ENCODE measurements around the gene TTYH3.
"Not testable (repeated sequence)": the region's sequence is repeated elsewhere in the genome, so short reads cannot be mapped to it uniquely, and the experiment has no call there.

The TTYH3 gene, protein sequence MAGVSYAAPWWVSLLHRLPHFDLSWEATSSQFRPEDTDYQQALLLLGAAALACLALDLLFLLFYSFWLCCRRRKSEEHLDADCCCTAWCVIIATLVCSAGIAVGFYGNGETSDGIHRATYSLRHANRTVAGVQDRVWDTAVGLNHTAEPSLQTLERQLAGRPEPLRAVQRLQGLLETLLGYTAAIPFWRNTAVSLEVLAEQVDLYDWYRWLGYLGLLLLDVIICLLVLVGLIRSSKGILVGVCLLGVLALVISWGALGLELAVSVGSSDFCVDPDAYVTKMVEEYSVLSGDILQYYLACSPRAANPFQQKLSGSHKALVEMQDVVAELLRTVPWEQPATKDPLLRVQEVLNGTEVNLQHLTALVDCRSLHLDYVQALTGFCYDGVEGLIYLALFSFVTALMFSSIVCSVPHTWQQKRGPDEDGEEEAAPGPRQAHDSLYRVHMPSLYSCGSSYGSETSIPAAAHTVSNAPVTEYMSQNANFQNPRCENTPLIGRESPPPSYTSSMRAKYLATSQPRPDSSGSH
- 3.6 to 4.7 reads per million in 2 donors for total RNA-seq

- no peak for DNase-seq
These were observed at the start of gene TTYH3 for GRCh38 chr7:2631946-2632732. TSS of gene TTYH3 (plus strand) at chr7:2631986. CDS start at chr7:2632156, 170 bp downstream.

DNA sequence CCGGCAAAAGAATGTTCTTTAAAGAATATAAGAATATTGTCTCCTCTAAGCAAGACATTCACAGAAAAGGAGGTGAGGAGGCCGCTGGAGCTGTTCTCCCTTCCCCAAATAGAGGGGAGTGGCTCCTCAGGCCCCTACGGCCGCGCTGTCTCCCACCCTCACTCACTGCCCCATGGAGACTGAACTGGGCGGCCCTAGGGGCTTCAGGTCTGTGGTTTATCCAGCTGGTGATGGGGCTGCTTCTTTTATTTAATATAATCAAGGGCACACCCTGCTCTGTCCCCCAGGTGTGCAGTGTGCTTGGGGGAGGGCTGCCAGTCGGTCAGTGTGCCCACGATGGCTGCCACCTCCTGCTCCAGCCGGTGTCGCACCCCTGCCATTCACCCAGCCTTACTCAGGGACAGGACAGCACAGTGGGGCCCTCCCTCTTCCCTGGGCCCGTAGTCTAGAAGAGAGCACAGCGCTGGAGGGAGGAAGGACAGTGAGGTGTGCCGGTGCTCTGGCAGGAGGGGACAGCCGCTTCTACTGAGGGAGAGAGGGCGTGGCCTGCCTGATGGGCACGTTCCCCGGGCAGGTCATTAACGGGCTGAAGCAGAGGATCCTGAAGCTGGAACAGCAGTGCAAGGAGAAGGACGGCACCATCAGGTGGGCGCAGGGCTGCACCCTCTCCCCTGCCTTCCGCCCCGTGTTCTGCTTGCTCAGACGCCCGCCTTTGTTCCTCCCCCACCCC, 49.6 kb upstream of the TTYH3 start:
- DNase-seq = no peak

- no peak for DNase-seq
These were observed 47.8 kb upstream of the TTYH3 start for GRCh38 chr7:2583798-2584580.

DNA sequence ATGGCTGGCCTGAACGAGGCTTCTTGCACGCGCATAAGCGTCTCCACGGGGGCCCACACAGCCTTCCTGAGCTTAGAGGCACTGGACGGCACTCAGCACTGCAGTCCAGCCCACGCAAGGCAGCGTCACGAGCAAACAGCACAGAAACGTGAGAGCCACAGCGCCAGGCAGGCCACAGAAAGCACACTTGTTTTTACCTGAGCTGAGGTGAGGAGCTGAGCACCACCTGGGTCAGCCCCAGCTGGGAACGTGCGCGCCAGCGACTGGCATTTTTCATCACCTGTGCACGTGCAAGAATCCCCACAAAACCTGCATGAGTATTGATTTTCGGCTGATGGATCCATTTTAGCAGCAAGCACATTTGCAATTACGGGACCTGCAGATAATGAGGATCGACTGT, 46.3 kb upstream of the TTYH3 start:
- no peak for DNase-seq

- no peak for DNase-seq
These were observed 45.3 kb upstream of the TTYH3 start for GRCh38 chr7:2586326-2587020.

GRCh38 chr7:2587134-2587533, 44.7 kb upstream of the TTYH3 start:
- no peak for DNase-seq

DNA sequence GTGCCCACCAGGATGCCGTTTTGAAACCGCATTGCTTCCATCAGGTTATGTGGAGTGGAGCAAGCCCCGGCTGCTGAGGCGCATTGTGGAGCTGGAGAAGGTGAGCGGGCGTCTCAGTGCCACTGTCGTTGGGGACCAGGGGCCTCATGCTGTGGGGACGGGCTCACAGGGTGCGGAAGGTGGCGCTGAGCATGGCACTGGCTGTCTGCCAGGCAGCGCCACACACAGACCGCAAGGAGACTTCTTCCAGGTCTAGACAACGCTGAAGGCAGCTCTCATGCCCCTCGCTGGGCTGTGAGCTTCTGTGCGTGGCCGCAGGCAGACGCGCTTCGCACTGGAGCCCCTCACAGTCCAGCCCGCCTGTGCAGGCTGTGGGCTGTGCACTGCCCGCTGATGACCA, 44.0 kb upstream of the TTYH3 start:
- DNase-seq = no peak

- DNase-seq = no peak
These were observed 42.4 kb upstream of the TTYH3 start for GRCh38 chr7:2589341-2589740.

GRCh38 chr7:2589941-2590340, 41.8 kb upstream of the TTYH3 start:
- not testable (repeated sequence) for DNase-seq

DNA sequence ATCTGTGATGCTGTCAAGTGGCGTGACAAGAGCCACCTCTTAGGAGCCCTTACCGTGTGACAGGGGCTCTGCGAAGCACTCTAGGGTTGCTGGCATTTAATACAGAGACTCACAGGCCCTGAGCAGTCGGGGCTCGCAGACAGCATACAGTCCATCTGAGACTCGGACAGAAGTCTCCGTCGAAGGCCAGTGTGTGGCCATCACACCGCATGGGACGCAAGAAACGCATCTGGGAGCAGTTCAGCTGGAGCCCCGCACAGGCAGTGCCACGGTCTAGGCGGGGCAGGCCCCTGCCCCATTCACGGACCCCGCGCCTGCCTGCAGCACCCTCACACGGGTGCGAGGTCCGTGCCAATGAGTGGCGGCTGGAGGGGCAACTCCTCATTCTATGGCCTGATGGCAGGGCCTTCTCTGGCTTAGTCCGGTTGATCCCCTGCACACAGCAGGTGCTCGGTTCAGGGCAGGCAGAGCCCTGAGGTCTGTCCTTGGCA, 39.4 kb upstream of the TTYH3 start:
- DNase-seq = no peak

GRCh38 chr7:2593036-2593727, 38.6 kb upstream of the TTYH3 start:
- no peak for DNase-seq

DNA sequence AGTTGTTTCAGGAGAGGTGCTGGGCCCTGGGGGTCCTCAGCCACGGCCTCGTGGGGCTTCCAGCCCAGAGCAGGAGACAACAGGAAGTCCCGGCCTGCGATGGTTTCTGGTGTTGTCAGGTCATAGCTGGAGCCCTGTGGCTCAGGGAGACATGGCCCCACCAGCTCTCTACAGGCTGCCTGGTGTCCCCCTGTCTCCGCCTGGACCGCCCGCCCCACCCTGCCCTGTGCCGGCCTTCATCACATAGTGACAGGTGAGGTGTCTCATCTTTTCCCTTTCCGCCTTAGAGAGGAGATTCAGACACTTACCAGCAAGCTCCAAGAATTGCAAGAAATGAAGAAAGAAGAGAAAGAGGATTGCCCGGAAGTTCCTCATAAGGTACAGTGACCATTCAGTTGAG, 37.2 kb upstream of the TTYH3 start:
- DNase-seq = no peak

GRCh38 chr7:2595258-2595860, 36.4 kb upstream of the TTYH3 start:
- DNase-seq = no peak

DNA sequence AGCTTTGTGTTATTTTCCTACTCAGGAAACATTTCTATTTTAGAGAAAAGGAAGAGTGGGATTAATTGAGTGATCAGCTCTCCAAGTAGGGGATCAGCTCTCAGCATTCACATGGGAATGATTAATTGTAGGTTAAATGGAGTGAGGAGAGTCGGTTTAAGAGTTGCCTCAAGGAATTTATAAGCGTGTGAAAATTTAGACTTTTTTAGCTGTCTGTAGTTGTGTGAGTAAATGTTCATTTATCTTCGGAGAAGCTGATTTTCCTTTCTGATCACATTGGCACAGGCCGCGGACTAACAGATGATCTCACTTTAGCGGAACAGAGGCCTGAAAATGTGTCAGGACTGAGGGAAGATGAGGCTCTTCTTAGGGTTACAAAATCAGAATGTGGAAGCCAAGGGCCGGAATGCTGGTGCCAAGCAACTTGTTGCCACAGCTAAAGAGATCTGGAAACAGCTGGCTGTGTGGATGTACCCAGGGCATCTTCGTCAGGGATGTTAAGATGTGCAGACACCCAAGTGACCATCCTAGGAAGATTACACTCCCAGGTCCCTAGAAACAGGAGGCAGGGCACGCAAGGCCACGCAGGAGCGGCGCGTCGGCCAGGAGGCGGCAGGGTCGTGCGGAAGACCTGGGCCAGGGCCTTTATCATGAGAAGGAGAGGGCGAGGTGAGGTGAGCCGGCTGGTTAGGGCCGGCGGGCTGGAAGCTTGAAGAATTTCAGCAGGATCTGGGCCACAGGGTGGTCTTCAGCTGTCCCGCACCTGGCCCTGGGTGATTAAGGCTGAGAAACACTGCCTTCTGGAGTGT, 35.1 kb upstream of the TTYH3 start:
- no peak for DNase-seq

- no peak for DNase-seq
These were observed 34.5 kb upstream of the TTYH3 start for GRCh38 chr7:2597273-2597640.

GRCh38 chr7:2598154-2598823, 33.5 kb upstream of the TTYH3 start:
- no peak for DNase-seq

DNA sequence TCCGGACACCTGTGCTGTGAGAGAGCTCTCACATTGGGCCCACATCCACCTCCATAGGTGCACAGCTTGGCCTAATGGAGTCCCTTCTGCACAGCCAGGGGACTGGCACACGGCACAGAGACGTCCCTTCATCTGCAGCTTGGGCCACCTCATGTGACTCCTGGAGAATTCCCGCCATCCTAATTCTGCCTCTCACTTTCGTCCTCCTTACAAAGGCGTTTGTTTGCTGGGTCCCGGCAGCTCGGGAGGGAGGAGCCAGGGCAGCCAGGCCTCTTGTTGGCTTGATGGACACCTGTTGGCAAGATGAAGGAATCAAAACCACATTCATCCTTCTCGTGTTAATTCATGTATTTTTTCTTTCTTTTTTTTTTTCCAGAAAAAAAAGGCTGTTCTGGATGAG, 30.7 kb upstream of the TTYH3 start:
- no peak for DNase-seq

DNA sequence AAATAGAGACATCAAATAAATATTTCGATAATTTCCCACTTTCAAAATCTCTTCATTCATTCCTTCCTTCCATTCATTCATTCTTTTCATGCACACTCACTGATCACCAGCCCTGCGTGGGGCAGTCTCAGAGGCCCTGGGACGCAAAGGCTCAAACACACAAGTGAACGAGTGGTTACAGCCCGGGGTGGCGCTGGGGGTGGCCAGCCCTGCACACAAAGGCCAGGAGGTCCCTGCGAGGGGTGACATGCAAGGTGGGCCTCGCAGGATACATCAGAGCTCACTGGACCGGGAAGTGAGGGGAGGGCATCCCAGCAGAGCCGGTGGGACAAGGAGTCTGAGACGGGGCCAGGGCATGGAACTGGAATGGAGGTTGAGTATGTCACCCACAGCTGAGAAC, 29.9 kb upstream of the TTYH3 start:
- DNase-seq = no peak
